HG03558 (cell line): ENCODE data around the gene B3GALT6.
"Not testable (repeated sequence)": the region's sequence is repeated elsewhere in the genome, so short reads cannot be mapped to it uniquely, and the experiment has no call there.

Source experiments
- ATAC-seq: cut with Tn5 transposase; IDR thresholded peaks from one replicate; pipeline ENCODE4 v1.9.1; 2021; ENCODE audit warnings: moderate number of reproducible peaks; ENCODE audit not compliant: unreplicated experiment; ENCODE audit errors: extremely low read depth

B3GALT6 gene

DNA sequence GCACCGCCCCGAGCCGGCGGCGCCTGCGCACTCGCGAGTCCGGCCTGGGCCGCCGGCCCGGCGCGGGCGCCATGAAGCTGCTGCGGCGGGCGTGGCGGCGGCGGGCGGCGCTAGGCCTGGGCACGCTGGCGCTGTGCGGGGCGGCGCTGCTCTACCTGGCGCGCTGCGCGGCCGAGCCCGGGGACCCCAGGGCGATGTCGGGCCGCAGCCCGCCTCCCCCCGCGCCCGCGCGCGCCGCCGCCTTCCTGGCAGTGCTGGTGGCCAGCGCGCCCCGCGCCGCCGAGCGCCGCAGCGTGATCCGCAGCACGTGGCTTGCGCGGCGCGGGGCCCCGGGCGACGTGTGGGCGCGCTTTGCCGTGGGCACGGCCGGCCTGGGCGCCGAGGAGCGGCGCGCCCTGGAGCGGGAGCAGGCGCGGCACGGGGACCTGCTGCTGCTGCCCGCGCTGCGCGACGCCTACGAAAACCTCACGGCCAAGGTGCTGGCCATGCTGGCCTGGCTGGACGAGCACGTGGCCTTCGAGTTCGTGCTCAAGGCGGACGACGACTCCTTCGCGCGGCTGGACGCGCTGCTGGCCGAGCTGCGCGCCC is at the start of gene B3GALT6:
TSS of gene B3GALT6 (plus strand) at position 30 of the 588 bp plus-strand sequence. CDS start at position 72, 42 bp downstream.
- ATAC-seq: no peak

DNA sequence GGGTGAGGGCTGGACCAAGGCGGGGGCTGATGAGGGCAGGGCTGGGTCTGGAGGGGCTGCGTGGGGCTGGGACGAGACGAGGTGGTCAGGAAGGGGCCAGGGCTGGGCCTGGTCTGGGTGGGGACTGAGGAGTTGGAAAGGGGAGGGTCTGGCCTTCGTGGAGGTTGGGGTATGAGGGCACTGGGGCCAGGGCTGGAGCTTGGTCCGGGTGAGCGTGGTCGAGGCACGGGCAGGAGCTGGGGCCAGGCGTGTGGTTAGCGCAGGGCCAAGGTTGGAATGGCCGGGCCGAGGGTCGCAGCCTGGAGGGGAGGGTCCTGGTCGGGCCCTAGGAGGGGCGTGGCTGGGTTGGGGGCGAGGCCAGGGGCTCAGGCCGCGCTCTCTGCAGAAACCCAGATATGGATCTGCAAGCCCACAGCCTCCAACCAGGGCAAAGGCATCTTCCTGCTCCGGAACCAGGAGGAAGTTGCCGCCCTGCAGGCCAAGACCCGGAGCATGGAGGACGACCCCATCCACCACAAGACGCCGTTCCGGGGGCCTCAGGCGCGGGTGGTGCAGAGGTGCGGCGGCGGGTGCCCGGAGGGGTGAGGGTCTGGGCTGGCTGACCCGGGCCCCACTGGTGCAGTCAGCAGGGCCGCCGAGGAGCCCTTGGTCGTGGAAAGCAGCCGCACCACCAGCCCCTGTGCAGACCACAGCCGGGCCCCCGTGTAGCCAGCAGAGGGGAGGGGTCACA is 49.4 kb upstream of the B3GALT6 start:
- no peak for ATAC-seq

DNA sequence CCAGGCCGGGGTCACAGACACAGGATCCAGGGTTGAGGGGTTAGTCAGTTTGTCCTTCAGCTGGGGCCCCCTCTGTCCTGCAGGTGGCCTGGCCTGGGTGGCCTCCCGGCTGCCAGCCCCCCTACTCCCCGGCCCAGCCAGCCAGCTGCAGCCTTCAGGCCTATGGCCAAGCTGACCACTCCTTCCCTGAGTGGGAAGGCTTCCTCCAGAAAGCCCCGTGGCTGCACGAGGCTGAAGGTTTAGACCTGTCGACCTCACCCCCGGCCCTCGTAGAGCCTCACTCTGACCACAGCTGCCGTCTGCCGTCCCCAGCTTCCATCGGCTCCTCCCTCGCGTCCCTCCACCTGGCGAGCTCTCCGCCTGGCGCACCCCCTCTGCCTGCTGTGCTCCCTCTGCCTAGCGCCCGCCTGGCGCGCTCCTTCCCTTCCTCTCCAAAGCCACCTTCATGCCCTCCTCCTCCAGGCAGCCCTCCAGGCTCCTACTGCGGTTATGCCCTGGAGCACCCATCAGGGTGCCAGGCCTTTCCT is 48.8 kb upstream of the B3GALT6 start:
- no peak for ATAC-seq

DNA sequence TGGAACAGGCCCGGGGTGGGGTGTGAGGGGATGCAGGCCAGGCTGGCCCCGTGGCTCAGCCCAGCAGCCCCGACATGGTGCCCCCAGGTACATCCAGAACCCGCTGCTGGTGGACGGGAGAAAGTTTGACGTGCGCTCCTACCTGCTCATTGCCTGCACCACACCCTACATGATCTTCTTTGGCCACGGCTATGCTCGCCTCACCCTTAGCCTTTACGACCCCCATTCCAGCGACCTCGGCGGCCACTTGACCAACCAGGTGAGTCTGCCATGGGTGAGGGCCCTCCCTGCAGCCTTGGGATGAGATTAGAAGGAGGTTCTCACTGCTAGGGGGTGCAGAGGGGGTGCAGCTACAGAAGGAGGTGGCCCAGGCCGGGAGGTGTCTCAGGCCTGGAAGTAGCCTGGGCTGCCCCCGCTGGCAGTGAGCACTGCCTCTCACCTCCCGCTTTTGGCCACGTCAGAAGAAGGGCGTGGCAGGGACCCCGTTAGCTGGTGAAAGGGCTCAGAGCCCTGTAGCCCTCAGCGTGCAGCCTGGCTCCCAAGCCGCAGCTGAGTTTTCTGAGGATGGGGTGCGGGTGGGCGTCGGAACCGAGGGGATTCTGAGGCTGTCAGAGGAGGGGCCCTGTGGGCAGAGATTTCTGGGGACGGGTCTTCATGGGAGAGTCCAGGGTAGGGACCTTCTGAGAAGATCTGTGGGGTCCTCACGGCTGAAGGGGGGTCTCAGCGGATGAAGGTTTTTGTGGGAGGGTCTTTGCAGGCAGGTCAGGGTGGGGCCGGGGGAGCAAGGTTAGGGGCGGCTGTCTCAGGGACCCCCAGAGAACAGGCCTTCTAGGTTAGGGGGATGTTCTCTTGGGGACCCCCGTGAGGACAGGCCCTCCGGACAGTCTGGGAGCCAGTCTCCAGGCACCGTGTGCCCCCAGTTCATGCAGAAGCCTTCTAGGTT is 47.9 kb upstream of the B3GALT6 start:
- ATAC-seq: no peak

DNA sequence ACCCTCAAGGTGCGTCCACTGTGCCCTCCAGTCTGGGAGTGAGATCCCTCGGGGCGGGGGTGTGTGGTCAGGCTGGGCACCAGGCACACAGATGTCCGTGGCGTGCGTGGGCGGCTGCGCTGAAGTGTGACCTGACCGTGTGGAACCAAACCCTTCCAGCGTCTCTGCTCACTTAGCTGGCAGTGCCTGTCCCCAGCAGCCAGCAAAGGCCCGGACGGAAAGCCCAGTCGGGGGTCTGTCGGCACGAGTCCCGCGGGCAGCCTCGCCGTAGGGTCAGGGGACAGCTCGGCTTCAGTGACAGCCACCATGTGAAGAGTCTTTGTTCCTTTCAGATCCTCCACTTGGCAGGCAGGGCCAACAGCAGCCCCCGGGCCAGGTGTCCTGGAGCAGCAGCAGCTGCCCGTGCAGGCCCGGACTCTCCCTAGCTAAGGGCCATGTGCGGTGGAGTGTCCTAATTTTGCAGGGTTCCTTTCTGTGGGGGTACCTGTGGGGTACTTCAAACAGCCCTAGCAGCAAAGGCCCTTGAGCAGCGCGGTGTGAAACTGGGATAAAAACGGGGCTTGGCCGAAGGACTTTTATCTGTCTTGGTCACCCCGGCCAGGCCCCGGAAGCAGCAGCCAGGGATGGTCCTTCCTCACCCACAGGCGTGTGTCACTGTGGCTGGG is 46.8 kb upstream of the B3GALT6 start:
- no peak for ATAC-seq

DNA sequence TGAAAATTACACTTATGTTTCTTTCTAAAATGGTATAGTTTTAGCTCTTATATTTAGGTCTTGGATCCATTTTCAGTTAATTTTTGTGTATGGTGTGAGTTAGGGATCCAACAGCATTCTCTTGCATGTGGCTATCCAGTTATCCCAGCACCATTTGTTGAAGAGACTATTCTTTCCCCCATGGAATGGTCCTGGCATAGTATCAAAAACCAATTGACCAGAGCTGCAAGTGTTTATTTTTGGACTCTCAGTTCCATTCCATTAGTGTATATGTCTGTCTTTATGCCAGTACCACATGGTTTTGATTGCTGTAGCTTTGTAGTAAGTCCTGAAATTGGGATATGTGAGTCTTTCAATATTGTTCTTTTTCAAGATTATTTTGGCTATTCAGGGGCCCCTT is 44.1 kb upstream of the B3GALT6 start:
- ATAC-seq: no peak

DNA sequence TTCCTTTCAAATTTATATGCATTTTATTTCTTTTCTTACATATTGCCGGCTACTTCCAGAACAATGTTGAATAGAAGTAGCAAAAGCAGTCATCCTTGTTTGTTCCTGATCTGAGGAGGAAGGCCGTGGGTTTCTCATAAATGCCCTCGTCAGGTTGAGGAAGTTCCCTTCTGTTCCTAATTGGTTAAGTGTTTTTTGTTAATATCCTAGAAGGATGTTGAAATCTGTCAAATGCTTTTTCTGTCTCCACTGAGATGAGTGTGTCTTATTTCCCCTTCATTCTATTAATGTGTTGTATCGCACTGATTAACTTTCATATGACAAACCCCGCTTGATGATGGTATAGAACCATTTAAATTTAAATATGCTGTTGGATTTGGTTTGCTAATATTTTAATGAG is 42.9 kb upstream of the B3GALT6 start:
- ATAC-seq: no peak

DNA sequence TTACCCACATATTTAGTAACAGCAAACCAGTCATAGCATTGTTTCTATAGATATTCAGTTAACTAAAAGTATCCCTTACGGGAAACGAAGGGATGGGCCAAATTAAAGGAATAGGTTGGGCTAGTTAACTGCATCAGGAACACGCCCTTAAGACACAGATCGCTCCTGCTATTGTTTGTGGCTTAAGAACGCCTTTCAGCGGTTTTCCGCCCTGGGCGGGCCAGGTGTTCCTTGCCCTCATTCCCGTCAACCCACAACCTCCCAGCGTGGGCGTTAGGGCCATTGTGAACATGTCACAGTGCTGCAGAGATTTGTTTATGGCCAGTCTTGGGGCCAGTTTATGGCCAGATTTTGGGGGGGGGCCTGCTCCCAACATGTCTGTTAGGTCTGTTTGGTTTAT is 40.3 kb upstream of the B3GALT6 start:
- no peak for ATAC-seq

DNA sequence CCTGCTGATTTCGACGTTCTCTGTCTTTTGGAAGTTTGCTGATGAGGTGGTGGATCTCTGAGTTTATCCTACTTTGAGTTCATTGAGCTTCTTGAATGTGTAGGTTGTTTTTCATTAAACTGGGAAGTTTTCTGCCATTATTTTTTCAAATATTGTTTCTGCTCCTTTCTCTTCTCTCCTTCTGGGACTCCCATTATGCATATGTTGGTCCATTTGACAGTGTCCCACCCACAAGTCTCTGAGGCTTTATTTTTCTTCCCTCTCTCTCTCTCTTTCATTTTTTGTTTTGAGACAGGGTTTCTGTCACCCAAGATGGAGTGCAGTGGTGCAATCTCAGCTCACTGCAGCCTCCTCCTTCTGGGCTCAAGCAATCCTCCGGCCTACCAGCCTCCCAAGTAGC is 37.3 kb upstream of the B3GALT6 start:
- no peak for ATAC-seq

DNA sequence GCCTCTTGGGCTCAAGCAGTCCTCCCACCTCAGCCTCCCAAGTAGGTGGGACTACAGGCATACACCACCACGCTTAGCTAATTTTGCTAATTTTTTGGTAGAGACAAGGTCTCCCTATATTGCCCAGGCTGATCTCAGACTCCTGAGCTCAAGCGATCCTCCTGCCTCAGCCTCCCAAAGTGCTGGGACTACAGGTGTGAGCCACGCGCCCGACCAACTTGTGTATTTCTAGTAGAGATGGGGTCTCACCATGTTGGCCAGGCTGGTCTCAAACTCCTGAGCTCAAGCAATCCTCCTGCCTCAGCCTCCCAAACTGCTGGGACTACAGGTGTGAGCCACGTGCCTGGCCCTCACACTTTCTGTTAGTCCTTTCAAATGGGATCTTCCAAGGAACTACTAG is 36.3 kb upstream of the B3GALT6 start:
- ATAC-seq: not testable (repeated sequence)

DNA sequence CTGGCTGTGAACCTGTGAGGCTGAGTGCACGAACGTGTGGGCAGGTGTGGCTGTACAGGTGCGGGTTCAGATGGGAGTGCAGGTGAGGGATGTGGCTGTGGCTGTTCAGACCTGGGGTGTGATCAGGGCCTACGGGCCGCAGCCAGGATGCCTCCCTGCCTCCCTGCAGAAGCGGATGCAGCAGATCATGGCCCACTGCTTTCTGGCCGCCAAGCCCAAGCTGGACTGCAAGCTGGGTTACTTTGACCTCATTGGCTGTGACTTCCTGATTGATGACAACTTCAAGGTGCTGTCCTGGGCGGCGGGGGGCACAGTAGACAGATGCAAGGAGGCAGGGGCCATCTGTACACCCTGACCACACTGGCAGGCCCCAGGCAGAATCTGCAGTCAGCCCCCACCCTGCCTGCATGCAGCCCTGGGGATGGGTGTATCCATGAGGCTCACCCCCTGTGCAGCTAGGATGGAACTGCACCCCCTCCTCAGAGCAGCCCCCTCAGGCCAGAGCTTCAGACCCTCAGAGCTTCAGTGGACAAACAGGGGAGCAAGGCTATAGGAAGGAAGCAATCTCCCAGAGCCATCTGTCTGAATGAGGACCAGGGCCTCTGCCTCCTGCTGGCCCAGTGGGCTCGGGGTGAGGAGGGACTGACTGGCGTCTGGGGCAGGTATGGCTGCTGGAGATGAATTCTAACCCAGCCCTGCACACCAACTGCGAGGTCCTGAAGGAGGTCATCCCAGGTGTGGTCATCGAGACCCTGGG is 35.4 kb upstream of the B3GALT6 start:
- no peak for ATAC-seq

DNA sequence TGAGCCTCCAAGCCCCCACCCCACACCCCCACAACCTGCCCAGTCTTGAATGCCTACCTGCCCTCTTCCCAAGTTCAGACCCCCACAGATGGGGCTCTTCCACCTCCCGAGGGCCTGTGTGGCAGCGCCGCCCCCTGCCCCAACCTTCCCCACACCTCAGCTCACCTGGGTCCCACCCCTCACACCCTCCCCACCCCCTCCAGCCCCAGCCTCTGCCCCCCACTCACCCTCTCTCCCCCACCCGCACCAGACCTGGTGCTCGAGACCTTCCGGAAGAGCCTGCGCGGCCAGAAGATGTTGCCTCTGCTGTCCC is 34.9 kb upstream of the B3GALT6 start:
- ATAC-seq: no peak

DNA sequence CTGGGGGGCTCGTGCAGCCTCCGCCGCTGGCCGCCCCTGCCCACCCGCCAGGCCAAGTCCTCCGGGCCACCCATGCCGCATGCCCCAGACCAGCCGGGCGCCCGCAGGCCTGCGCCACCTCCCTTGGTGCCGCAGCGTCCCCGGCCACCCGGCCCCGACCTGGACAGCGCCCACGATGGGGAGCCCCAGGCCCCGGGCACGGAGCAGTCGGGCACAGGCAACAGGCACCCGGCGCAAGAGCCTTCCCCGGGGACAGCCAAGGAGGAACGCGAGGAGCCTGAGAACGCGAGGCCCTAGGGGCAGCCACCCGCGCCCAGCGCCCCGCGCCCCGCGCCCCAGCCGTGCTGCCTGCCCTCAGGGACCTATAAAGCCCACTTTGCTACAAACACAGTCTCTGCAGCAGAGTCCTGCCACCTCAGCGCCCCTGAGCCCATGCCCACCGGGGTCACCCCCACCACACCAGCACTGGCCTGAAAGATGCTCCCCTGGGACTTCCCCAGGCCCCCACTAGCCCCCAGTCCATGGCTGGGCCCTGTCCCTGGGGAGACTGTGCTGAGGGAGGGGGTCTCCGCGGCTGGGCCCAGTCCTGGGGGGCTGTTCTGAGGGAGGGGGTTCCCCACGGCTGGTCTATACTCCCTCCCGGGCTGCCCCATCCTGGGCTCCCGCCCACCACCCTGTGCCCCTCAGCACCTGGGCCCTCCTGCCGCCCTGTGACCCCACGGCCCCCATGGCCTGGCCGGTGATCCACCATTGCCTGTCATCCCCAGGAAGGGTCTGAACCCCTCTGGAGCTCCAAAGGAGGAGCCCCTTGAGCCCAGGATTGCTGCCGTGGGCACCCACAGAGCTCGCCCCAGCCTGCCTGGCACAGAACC is 34.2 kb upstream of the B3GALT6 start:
- ATAC-seq: no peak

DNA sequence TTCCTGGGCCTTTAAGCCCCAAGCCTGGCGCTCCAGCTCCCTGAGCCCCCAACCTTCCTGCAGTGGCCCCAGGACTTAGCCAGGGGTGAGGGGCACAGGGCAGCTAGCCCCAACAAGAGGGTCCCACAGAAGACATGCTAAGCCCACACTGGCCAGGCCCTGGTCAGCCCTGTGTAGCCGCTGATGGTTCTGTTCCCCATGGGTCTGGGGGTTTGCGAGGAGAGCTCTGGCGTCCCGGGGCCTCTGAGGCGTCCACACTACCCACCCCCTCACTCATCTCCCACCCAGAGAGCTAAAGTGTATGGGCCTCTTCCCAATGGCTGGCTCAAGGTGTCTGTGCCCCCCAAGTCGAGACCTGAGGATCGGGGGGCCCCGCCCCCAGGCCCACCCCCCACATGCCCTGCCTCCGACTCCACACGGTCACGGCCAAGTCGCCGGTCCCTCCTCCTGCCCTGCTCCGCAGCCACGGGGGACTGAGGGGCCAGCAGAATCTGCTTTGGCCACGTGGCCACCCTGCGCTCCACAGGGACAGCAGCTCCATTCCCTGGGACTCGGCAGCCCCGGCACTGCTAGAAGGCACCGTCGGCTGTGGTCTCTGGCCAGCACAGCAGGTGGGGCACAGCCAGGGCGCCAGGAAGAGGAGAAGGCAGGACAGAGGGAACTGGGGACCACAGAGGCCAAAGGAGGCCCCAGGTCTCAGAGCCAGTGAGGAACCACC is 33.5 kb upstream of the B3GALT6 start:
- ATAC-seq: no peak

DNA sequence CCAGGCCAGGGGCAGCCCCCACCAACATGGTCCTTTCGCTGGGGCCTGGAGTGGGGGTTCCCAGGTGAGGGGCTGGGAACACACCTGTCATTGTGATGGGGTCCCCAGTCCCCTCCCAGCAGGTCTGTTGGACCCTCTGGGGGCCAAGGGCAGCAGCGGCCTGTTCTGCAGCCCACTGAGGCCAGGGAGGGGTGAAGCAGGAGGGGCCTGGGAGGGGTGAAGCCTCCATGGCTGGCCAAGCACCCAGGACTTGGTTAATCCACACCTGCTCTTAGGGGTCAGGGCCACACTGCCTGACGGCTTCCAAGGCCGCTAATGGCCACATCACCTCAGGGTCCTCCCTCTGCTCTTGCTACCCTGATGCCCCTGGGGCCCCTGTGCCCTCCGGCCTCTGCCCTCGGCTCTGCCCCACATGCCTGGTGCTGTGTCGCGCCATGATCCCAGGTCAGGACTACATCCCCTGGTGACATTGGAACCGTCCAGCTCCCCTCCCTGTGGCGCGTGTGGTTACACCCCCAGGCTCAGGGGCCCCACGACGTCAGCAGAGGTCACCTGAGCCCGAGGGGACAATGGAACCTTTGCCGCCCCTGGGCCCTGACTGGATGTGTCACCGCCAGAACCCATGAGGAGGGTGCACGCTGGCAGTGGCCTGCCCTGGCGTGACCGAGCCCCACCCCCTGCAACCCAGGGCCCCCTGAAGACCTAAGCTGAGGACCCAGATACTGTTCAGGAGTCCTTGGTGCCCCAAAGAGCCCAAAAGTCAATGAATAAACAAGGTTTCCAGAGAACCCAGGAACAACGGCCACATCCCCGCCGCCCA is 32.7 kb upstream of the B3GALT6 start:
- ATAC-seq: no peak

DNA sequence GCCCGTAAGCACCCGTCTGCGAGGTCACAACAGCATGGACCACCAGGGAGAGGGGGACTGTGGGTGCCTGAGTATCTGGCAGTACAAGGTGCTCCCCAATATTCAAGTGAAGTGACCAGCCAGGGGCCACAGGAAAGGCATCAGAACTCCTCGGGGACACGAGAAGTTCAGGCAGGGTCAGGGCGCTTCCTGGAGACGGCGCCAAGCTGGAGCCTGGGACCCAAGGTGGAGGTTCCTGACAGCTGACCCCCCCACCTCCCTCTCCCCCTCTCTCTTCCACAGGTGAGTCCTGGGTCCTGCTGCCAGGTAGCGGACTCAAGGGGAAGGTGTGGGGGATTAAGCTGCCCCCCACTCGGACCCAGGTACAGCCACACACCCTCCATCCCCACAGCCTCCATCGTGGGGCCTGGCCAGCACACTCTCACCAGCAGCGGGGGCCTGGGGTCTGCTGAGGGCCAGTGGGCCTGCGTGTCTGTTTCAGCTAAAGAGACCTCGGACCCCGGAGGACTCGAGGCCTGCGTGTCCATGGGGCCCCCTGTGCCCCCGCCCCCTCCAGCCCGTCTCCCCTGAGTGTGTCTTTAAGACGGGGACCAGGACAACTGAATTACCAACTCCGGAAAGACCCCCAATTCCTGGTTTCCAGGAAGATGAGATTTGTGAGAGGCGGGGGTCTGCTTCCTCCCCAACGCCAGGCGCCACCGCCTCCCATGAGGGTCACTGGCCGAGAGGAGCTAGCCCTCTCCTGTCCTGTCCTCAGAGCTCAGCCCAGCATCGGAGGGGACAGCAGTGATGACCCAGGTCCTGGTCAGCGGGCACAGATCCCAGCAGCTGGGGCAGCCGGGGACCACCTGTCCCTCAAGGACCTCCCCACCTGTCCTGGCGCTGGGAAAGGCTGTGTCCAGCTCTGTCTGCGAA is 31.8 kb upstream of the B3GALT6 start:
- no peak for ATAC-seq
